ENCODE data around the gene PTPRF.

PTPRF gene

GRCh38 chr1:43669878-43670277, 139.2 kb downstream of the PTPRF start:
- no peak for DNase-seq (ENCODE audit: low spot score)

- DNase-seq (ENCODE audit: low spot score), result no peak
Measured at GRCh38 chr1:43671193-43671592, 140.5 kb downstream of the PTPRF start.

- no peak for DNase-seq (ENCODE audit: low spot score)
Measured at GRCh38 chr1:43671626-43672330, 141.1 kb downstream of the PTPRF start.

- DNase-seq (ENCODE audit: low spot score), result no peak
Measured at GRCh38 chr1:43673261-43673660, 142.6 kb downstream of the PTPRF start.

Data from SW480 (cell line).